Endodermal cell (in vitro differentiated cells): Measurements from ENCODE around the gene WBP4. TPM values are rescaled to one million over a fixed set of nuclear protein-coding genes. Genes with fewer than 3 reads are reported as not detected.
"Not testable (repeated sequence)": the region's sequence is repeated elsewhere in the genome, so short reads cannot be mapped to it uniquely, and the experiment has no call there.

ENCODE experiments used
- DNase-seq: peaks from one replicate; pipeline ENCODE4 v3.0.0-alpha.2; 2017
- H3K27ac ChIP-seq: 2 replicates; pipeline ENCODE4 v1.5.1; 2013; ENCODE audit warnings: mild to moderate bottlenecking, low read depth, low read length, moderate library complexity
- H3K27me3 ChIP-seq: 2 replicates; pipeline ENCODE4 v1.6.1; 2013; ENCODE audit warnings: mild to moderate bottlenecking, low read length, moderate library complexity; ENCODE audit not compliant: insufficient read depth, control insufficient read depth, poor library complexity, severe bottlenecking
- H3K36me3 ChIP-seq: 2 replicates; pipeline ENCODE4 v1.7.0; 2013; ENCODE audit warnings: mild to moderate bottlenecking, low read length, moderate library complexity; ENCODE audit not compliant: control insufficient read depth, insufficient read depth
- H3K4me1 ChIP-seq: one replicate; pipeline ENCODE4 v1.7.0; 2013; ENCODE audit warnings: low read length; ENCODE audit not compliant: control insufficient read depth, insufficient read depth
- H3K4me3 ChIP-seq: 2 replicates; pipeline ENCODE4 v1.5.1; 2013; ENCODE audit warnings: mild to moderate bottlenecking, low read length, moderate library complexity
- H3K9ac ChIP-seq: 2 replicates; pipeline ENCODE4 v1.6.1; 2013; ENCODE audit warnings: mild to moderate bottlenecking, low read length, moderate library complexity; ENCODE audit not compliant: poor library complexity, severe bottlenecking; ENCODE audit errors: extremely low read depth
- H3K9me3 ChIP-seq: 2 replicates; pipeline ENCODE4 v1.6.1; 2013; ENCODE audit warnings: mild to moderate bottlenecking, low read length, moderate library complexity; ENCODE audit not compliant: control insufficient read depth
- H3K27ac Mint-ChIP-seq: 2 replicates; pipeline ENCODE4 v1.8.0; 2020; ENCODE audit warnings: mixed read lengths
- H3K27me3 Mint-ChIP-seq: 2 replicates; pipeline ENCODE4 v1.8.0; 2021; ENCODE audit warnings: mild to moderate bottlenecking, mixed read lengths; ENCODE audit not compliant: insufficient read depth
- H3K36me3 Mint-ChIP-seq: 2 replicates; pipeline ENCODE4 v1.8.0; 2020; ENCODE audit warnings: low read depth, mixed read lengths
- H3K4me1 Mint-ChIP-seq: 2 replicates; pipeline ENCODE4 v1.8.0; 2020; ENCODE audit warnings: mixed read lengths
- H3K4me3 Mint-ChIP-seq: 2 replicates; pipeline ENCODE4 v1.8.0; 2020; ENCODE audit warnings: mild to moderate bottlenecking, moderate library complexity, mixed read lengths
- H3K9me3 Mint-ChIP-seq: 2 replicates; pipeline ENCODE4 v1.8.0; 2020; ENCODE audit warnings: mild to moderate bottlenecking, mixed read lengths
- WGBS, 2 experiments: methylation state at CpG; one replicate each; pipeline versions ENCODE4 v1.1.5 to v1.1.7; 2013; ENCODE audit warnings: missing lambda C conversion rate in 2 of 2, mixed read lengths in 1 of 2; ENCODE audit not compliant: insufficient coverage in 1 of 2, insufficient read length in 1 of 2; 5-methylcytosine and 5-hydroxymethylcytosine counted together
- total RNA-seq, 2 donors: library from RNA; stranded (reverse); fragmentation: NEBNext Ultra II Directional in 1 of 2; extraction: Animal tissue kit (Norgen Biotek cat#: 25700) in 1 of 2; gene quantifications; 2 replicates in 1 of 2; 3 replicates in 1 of 2; pipeline ENCODE4 v1.2.1, GENCODE V29; 2021
- TF ChIP-seq, protein P1 (sequence below): fragments of 200-600 bp; sonication (generic); conservative IDR thresholded peaks from 2 replicates; pipeline ENCODE4 v1.5.0; 2021; ENCODE audit warnings: antibody characterized with exemption, mild to moderate bottlenecking

The WBP4 gene
- total RNA-seq, 2 donors from 2014 or later, result 8.9 to 15.2 TPM

DNA sequence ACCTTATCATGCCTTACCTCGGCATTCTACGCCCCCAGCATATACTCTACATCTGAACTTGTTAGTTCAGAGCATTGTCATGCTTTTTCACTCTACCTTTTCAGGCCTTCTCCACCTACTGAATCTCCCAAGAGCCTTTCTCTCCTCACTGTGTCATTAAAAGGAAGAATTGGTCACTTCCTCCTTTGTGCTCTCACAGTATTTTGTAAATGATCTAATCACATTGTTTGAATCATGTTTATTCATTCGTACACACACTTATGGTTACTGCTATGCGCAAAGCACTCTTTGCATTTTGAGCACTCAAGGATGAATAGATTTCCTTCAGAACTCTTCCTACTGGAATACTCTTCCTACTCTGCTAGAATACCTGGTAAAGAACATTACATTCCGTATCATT is 26.4 kb upstream of the WBP4 start:
- H3K36me3 ChIP-seq, result no peaks in the 10 kb centered on the region
- 96% methylated on average over 5 of the region's 5 CpGs for WGBS, 2 experiments
- H3K4me1 Mint-ChIP-seq, result no peaks in the 10 kb centered on the region
- H3K4me1 ChIP-seq, result no peaks in the 10 kb centered on the region
- H3K9ac ChIP-seq, result no peak overlapping the region
- H3K9me3 Mint-ChIP-seq, result peaks cover 8% of the 10 kb centered on the region
- H3K36me3 Mint-ChIP-seq, result peaks cover 5% of the 10 kb centered on the region
- H3K4me3 Mint-ChIP-seq, result no peak overlapping the region
- no peak overlapping the region for H3K27ac Mint-ChIP-seq
- peaks cover under 1% of the 10 kb centered on the region for H3K9me3 ChIP-seq
- no peak for DNase-seq
- H3K27me3 ChIP-seq, result no peaks in the 10 kb centered on the region
- TF ChIP-seq, protein P1, sequence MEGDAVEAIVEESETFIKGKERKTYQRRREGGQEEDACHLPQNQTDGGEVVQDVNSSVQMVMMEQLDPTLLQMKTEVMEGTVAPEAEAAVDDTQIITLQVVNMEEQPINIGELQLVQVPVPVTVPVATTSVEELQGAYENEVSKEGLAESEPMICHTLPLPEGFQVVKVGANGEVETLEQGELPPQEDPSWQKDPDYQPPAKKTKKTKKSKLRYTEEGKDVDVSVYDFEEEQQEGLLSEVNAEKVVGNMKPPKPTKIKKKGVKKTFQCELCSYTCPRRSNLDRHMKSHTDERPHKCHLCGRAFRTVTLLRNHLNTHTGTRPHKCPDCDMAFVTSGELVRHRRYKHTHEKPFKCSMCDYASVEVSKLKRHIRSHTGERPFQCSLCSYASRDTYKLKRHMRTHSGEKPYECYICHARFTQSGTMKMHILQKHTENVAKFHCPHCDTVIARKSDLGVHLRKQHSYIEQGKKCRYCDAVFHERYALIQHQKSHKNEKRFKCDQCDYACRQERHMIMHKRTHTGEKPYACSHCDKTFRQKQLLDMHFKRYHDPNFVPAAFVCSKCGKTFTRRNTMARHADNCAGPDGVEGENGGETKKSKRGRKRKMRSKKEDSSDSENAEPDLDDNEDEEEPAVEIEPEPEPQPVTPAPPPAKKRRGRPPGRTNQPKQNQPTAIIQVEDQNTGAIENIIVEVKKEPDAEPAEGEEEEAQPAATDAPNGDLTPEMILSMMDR, result no peak
- H3K27me3 Mint-ChIP-seq, result no peaks in the 10 kb centered on the region
- H3K27ac ChIP-seq, result no peak overlapping the region
- no peak overlapping the region for H3K4me3 ChIP-seq

DNA sequence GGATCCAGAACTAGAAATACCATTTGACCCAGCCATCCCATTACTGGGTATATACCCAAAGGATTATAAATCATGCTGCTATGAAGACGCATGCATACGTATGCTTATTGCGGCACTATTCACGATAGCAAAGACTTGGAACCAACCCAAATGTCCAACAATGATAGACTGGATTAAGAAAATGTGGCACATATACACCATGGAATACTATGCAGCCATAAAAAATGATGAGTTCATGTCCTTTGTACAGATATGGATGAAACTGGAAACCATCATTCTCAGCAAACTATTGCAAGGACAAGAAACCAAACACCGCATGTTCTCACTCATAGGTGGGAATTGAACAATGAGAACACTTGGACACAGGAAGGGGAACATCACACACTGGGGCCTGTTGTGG is 24.8 kb upstream of the WBP4 start:
- H3K4me1 ChIP-seq, DNase-seq, H3K27ac ChIP-seq, H3K4me3 ChIP-seq, H3K36me3 ChIP-seq, H3K27ac Mint-ChIP-seq, H3K9ac ChIP-seq, H3K27me3 Mint-ChIP-seq, H3K4me3 Mint-ChIP-seq, H3K4me1 Mint-ChIP-seq, H3K27me3 ChIP-seq: not testable (repeated sequence)
- H3K9me3 Mint-ChIP-seq, result peaks cover 25% of the 10 kb centered on the region
- H3K9me3 ChIP-seq, result peaks cover 12% of the 10 kb centered on the region
- peaks cover 18% of the 10 kb centered on the region for H3K36me3 Mint-ChIP-seq
- WGBS, 2 experiments, result 94% methylated on average over 3 of the region's 5 CpGs; no CpG with 5 or more reads in 1 of the 2 experiments

DNA sequence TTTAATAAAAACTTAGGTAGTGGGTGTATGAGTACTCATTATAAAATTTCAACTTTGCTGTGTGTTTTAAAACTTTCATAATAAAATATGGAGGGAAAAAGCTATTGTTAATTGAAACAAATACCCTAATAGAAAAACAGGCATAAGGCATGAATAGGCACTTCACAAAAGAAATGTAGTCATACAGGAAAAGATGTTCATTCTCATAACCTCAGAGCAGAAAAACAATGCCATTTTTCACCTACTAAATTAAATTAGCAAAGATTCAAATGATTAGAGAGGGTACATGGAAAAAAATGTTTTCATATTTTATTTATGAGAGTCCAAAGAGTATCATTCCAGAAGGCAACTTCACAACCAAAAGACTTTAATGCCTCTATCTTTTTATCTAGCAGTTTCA is 21.6 kb upstream of the WBP4 start:
- DNase-seq, result no peak
- Histone ChIP-seq H3K36me3 (no peaks in the 10 kb centered on the region), H3K4me3 (no peak overlapping the region), H3K9ac (no peak overlapping the region), H3K27ac (no peak overlapping the region), H3K27me3 (no peaks in the 10 kb centered on the region), H3K9me3 (peaks cover 12% of the 10 kb centered on the region), H3K4me1 (no peaks in the 10 kb centered on the region)
- Mint-ChIP-seq H3K4me3 (no peak overlapping the region), H3K27me3 (no peaks in the 10 kb centered on the region), H3K27ac (no peak overlapping the region), H3K4me1 (no peaks in the 10 kb centered on the region), H3K36me3 (peaks cover 20% of the 10 kb centered on the region), H3K9me3 (peaks cover 53% of the 10 kb centered on the region)
- TF ChIP-seq, protein P1, result no peak

DNA sequence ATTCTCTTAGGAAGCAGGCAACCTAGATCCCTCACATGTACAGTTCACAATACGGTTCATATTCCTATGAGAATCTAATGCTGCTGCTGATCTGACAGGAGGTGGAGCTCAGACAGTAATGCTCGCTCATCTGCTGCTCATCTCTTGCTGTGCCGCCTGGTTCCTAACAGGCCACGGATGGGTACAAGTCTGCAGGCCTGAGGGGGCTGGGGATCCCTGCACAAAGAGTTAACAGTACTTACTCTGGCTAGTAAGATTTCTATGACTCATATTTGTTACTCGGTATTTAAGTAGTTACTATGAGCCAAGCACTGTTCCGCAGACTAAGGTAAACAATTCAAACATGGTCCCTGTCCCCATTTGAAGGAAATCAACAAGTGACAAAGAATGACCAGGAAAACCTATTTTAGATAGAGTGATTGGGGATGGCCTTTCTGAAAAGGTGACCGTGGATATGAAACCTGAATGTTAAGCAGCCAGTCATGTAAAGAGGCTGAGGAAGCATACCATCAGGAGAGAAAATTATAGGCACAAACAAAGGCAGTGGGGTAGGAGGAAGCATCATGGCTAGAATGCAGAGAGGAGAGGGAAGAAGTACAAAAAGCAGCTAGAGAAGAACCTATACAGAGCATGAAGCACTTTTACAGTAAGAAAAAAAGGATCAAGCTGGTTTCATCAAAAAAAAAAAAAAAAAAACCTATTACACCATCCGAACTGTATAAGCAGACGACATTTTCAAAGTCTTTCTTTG is 20.6 kb upstream of the WBP4 start:
- H3K27me3 ChIP-seq, result no peaks in the 10 kb centered on the region
- 94 to 99% methylated on average over 6 to 9 of the region's 9 CpGs for WGBS, 2 experiments
- no peak for DNase-seq

DNA sequence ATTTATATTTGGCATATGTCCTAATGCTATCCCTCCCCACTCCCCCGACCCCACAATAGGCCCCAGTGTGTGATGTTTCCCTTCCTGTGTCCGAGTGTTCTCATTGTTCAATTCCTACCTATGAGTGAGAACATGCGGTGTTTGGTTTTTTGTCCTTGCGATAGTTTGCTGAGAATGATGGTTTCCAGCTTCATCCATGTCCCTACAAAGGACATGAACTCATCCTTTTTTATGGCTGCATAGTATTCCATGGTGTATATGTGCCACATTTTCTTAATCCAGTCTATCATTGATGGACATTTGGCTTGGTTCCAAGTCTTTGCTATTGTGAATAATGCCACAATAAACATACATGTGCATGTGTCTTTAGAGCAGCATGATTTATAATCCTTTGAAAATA is 18.9 kb upstream of the WBP4 start:
- H3K27me3 ChIP-seq, H3K4me1 Mint-ChIP-seq, H3K9ac ChIP-seq, H3K36me3 ChIP-seq, H3K4me1 ChIP-seq, H3K27me3 Mint-ChIP-seq, H3K27ac Mint-ChIP-seq, H3K4me3 ChIP-seq, DNase-seq, H3K27ac ChIP-seq, H3K4me3 Mint-ChIP-seq: not testable (repeated sequence)
- WGBS, 2 experiments, result 92% methylated on average over 2 of the region's 4 CpGs; no CpG with 5 or more reads in 1 of the 2 experiments
- peaks cover 38% of the 10 kb centered on the region for H3K36me3 Mint-ChIP-seq
- H3K9me3 ChIP-seq, result peaks cover 18% of the 10 kb centered on the region
- peaks cover 75% of the 10 kb centered on the region for H3K9me3 Mint-ChIP-seq

More for the DNA sequence above, 20.6 kb upstream of the WBP4 start:
- Mint-ChIP-seq H3K9me3 (peaks cover 63% of the 10 kb centered on the region), H3K27ac (no peak overlapping the region), H3K4me1 (no peaks in the 10 kb centered on the region), H3K27me3 (no peaks in the 10 kb centered on the region), H3K4me3 (no peak overlapping the region), H3K36me3 (peaks cover 27% of the 10 kb centered on the region)
- Histone ChIP-seq H3K27ac (no peak overlapping the region), H3K4me3 (no peak overlapping the region), H3K9me3 (peaks cover 12% of the 10 kb centered on the region), H3K9ac (no peak overlapping the region), H3K36me3 (no peaks in the 10 kb centered on the region), H3K4me1 (no peaks in the 10 kb centered on the region)
- TF ChIP-seq, protein P1, result no peak
